Stimulated activated CD4-positive, alpha-beta T cell treated with anti-CD3 and anti-CD28 coated beads, Interleukin-2, amount 100 ng/mL, for 4 hours (primary cell): ENCODE results near the gene NPAS3.
"Not testable (repeated sequence)": the region's sequence is repeated elsewhere in the genome, so short reads cannot be mapped to it uniquely, and the experiment has no call there.

Experiments used
- DNase-seq: peaks from one replicate; pipeline ENCODE4 v3.0.0-alpha.2; 2020; ENCODE audit warnings: low read depth

NPAS3 gene

DNA sequence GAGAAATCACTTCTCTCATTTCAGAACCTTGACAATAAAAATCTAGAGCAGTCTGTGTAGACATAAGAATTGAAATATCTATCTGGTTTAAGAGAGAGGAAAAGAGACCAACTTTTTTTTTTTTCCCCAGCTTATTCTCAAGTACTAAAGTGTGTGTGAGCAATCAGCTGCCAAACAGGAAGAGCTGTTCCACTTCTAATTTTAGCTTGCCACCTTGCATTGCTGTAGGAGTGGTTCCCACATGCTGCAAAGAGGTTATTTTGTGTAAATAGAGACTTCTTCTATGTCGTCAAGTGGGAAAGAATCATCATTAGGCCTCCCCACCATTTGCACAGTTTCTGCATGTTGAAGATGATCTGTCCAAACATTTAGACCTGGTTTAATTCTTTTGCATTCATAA, 142.6 kb downstream of the NPAS3 start:
- no peak for DNase-seq

DNA sequence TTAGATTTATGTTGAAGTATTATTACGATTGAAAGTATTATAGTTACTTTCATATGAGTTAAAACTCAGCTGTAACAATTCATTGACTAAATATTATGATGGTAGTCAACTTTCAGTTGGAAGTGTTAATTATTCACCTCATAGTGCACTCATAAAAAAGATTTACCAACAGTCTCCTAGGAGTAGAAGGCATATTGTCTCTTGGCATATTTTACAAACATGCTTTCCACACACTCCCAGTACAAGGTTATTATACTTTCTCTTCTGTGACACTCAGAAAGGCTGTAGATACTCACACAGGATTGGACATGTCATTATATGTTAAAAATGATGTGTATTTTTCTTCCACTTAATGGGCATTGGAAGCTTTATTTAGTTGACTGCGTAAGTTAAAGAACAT, 147.1 kb downstream of the NPAS3 start:
- no peak for DNase-seq

DNA sequence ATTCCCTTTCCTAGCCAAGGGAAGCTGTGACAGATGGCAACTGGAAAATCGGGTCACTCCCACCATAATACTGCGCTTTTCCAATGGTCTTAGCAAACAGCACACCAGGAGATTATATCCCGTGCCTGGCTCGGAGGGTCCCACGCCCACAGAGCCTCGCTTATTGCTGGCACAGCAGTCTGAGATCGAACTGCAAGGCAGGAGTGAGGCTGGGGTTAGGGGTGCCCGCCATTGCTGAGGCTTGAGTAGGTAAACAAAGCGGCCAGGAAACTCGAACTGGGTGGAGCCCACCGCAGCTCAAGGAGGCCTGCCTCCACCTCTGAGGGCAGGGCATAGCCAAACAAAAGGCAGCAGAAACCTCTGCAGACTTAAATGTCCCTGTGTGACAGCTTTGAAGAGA, 149.6 kb downstream of the NPAS3 start:
- DNase-seq: not testable (repeated sequence)

DNA sequence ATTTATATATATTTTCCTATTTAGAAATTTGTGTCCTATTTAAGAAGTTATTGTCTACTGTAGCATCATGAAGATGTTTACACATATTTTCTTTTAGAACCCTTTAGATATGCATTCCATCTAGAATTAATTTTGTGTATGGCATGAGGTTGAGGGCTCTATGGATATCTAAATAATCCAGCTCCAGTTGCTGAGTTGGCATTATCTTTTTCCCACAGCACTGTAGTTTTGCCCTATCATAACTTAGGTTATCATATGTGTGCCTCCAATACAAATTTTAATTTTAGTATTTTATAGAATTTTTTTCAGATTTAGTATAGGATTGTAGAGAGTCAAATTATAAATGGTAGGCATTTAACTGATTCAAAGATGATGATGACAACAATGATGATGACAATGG, 159.3 kb downstream of the NPAS3 start:
- DNase-seq: no peak

DNA sequence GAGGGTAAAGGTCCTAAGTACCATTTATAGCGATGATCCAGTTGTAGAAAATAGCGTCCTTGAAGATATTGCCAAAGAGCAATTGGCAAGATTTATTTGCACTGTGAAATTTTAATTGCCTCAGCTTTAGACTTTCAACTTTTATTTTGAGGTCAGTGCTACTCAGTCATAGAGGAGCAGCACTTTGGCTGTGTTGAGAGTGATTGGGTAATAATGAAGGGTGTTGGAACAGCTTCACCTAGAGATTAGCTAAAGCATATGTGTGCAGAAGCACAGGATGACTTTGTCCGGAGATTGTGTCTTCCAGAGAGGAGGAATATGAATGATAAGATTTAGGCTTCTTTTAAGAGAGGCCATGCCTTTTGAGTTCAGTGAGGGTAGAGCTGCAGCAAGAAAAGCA, 164.8 kb downstream of the NPAS3 start:
- DNase-seq: no peak

DNA sequence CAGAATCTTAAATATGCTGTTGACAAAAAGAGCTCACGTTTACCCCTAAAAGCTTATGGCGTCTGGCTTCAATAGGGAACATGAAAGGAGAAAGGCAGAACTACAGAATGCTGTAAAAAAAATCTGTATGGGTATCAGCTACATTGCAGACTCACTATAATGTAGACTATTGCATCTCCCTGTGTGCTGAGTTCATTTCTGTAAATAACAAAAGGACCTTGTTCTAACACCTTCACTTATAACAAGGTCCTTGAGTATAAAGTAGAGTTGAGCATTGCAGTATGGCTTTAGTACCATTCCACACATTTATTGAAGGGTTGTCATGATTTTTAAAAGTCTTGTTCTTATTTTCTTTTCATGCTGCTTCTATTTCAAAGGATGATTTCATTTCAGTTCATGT, 165.3 kb downstream of the NPAS3 start:
- DNase-seq: no peak

DNA sequence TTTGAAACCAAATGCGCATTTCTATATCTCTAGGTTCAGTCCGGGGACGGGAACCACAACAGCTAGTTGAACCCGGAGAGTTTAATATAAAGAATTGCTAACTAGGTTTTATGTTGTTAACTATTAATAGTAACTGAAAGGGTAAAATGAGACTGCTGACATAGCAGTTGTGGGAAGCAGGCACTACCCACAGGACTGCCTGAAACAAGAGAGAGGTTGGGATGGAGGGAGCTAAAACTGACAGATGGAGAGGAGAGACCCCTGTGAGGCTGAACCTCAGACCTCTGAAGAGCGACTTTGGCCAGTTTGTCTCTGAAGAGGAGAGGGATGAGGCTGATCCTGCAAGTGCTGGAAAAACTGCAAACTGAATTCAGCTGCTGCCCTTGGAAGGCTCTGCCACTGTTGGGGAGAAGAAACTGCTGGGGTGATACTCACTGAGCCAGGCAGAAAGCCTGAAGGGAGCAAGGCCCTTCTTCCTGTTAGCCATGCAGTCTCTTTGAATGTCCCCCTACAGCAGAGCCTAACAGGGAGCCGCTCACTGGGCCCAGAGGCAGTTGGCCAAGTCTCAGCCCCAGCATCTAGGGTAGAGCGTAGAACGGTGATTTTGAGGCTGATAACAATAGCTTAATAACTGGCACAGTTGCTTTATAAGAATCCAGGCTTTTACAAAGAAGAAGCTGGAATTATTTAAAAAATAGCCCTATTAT, 172.2 kb downstream of the NPAS3 start:
- DNase-seq: no peak

DNA sequence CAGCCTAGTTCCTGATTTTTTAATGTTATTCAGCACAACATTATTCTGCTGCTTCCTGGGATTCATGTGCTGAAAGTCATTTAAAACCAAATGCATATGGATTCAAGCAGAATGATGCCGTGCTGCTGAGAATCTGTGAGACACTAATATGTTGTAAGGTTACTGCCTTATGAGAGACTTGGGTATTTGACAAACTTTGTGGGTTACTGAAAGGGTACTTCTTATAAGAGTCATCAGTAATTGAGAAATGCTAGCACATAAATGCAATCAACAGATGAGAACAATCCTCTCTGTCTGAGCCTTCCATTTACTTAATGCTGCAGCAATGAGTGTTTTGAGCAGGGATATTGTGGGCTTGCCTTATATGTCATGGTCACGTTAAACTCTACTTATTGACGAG, 175.7 kb downstream of the NPAS3 start:
- no peak for DNase-seq

DNA sequence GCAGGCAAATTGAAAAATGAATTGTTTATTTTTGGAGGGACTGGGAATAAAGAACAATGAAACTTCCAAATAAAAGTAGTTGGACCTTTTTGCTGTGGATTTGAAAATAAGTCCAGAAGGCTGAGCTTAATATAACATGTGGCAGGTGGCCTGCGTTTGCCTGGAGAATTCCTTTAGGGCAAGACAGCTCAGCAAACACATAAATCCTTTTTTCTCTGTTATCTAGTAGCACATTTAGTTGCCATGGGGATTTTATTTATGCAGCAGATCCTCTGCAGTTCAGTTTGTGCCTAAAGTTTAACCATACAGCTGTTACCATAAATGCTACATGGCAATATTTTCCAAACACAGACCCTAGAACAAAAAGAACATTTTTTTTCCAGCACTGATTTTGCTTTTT, 180.0 kb downstream of the NPAS3 start:
- no peak for DNase-seq

DNA sequence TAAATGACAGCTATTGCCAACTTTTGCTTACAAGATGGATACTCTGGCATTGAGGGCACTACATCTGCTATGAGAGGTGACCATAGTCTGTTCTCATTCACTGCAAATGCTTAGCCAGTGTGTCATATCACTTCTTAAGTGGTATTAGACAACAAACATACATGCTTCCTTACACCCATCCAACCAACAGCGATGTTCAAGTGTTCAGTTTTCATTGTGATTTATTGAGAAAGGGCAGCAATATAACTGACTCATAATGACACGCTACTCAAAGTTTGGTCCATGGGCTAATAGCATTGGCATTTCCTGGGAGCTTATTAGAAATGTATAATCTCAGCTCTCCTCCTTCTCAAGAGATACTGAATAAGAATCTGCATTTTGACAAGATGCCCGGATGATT, 181.7 kb downstream of the NPAS3 start:
- DNase-seq: no peak

DNA sequence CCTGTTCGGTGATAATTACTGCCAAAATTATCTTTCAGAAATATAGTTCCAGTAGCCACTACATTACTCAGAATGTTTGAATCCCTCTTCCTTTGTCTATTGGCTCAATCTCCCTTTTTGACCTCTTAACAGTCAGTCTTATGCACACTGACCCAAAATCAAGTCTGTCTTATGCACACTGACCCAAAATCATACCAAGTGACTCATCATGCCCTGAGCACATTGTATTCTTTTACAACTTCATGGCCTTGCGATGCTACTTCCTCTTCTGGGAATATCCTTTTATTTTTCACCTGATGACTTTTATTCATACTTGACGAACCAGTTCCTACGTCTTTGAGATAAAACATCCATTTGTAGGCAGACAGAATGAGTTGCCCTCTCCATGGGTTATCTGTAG, 182.3 kb downstream of the NPAS3 start:
- no peak for DNase-seq

DNA sequence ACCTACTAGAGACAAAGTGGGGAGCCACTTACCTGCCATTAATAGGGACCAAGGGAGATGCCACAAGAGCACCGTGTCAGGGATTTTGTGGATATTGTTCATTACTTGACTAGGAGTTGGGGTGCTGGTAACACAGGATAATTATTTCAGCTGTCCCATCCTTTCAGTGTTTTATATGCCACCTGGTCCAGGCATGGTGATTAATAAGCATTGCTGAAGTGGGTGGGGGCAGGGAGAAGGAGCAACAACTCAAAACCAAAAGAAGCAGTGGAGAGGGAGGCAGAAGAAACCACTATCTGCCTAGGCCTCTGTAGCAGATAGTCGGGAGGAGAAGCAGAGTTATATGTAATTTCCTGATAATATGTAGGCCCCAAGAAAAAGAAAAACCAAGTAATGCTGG, 184.6 kb downstream of the NPAS3 start:
- DNase-seq: no peak

DNA sequence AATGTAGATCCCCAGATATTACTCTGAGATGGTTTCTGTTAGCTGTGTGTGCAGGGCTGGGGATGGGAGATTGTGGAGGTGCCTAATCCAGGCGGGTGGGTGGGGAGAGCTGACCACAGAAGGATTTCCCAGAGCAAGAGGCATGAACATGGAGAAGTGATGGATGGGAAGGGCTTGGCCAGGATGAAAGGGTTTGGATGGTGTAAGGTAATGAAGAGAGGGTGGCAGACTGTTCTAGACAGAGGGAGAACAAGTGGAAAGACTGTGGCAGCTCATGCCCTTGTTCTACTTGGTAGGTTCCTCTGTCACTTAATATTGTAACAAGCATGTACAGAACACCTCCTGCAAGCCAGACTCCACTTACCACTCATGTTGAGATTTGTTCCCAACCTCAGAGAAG, 187.8 kb downstream of the NPAS3 start:
- no peak for DNase-seq

DNA sequence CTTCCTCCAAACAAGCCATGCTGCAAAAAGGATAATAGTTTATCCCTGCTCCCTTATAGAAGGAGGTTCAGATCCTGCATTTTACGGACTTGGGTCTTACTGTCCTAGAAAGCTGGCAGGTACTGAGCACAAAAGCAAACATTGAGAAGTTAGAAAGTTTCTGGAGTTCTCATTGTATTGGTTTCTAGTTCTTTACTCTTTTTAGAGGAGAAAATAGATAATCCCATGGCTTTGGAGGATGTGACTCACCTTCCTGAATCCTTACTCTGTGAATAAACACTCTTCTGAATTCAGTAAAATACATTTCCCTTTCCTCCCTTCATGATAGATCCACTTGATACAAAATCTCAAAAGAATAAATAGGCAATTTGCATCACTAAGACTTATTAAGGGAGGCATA, 188.9 kb downstream of the NPAS3 start:
- no peak for DNase-seq

DNA sequence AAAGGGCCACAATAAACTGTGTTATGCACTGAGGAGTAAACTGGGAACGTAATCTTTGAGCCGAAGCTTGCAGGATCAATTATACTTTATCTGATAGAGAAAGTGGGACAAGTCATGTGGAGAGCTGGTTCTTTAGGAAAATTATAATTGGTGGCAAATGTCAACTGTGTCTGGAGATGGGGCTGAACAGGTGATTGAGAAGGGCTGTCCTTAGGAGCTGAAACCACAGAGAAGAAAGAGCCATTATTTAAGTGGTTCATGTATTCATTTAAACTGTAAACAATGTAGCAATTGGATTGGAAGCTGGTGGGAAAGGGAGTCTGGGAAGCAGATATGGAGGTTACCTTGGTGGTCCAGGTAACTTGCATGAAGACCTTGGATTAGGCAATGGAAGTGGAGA, 193.1 kb downstream of the NPAS3 start:
- DNase-seq: no peak

DNA sequence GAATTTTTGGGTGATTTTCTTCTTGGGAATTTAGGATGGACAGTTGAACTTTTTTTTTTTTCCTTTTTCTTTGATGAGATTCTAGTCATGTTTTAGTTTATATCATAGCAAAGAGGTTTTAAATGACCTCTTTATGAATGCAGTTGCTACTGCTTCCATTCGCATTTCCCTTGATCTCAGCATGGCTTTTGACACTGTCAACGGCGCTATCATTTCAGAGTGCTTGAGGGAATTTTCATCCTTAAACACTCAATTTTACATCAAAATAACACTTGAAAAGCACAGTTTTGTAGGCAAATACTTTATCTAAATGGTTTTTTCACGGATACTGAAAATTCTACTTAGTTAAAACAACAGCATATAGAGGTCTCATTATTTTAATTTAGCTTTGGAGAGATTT, 195.5 kb downstream of the NPAS3 start:
- no peak for DNase-seq

DNA sequence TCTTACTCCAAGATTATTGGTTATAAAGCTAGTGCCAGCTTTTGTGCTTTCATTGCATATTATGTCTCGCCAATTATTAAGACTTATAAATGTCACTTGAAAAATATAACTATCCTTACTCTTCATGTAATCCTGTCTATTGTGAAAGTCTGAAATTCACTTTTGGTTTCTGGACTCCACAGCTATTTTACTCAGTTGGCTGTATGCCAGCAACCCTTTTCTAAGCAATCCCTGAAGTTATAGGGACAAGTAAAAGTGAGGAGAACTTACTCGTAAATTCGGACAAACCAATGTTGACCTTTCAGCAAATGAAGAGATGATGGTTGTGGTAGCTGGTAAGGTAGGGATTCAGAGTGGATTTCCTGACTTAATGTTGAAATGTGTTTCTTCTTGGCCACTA, 196.3 kb downstream of the NPAS3 start:
- no peak for DNase-seq

DNA sequence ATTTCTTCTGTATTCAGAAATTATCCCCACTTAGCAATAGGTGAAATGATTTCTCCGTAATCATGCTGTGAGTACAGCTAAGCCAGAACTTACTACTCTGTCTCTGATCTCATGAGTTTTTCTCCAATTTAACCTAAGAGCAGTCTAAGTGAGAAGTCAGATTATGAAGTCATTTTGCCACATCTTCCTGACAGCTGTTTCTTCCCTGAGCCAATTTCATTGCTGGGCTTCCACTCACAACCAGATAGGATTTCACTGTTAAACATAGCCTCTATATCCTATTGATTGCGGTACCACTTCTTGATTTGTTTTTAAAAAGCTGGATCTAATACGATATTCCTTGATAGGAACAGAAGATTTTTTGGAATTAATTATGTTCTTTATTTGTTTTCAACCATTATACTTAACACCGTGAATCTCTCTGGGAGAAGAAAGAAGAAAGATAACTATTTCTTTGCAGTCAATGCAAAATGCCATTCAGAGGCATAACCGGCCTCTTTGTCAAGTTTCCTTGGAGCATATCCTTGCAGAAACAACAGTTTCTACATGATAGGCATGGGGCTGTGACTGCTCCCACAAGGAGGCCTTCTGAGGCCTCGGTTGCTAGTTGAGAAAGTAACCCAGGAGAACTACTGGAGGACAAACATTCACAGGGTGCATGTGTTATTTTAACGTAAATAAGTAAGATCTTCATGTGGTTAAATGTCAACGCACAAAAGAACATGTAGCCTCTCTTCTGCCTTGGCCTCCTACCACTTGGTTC, 212.2 kb downstream of the NPAS3 start:
- no peak for DNase-seq

DNA sequence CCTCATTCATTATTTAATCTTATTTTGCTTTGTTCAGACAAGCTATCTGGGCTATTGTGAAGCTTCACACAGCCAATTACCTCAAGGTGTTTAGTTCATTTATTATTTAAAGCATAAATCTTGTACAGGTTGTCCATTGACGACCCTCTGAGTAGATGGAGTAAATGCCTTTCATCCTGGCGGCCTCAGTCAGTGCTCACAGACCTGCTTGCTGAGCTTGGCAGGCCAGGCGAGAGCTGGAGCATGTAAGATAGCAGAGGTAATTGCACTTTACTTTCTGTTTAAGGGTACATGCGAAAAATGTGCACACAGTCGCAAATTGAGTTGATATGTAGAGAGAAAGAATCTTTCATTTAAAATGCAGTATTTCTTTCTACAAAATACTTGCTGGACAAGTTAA, 224.4 kb downstream of the NPAS3 start:
- no peak for DNase-seq

DNA sequence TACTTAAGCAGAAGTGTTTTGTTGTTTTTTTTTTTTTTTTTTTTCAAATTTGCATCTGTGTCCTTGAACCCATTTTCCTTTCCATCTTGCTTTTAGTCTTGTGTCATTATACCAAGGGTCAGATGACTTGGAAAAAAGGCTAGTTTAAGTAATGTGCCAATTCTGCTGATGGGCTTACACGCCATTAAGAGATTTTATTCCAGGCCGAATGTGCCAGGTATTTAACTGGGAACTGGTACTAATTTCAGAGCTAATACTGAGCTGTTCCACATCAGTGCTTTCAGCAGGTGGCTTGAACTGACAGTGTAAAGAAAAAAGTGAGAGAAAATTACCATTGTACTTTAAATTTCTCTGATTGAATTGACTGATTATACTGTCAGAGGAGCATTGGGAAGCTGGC, 224.9 kb downstream of the NPAS3 start:
- DNase-seq: no peak

DNA sequence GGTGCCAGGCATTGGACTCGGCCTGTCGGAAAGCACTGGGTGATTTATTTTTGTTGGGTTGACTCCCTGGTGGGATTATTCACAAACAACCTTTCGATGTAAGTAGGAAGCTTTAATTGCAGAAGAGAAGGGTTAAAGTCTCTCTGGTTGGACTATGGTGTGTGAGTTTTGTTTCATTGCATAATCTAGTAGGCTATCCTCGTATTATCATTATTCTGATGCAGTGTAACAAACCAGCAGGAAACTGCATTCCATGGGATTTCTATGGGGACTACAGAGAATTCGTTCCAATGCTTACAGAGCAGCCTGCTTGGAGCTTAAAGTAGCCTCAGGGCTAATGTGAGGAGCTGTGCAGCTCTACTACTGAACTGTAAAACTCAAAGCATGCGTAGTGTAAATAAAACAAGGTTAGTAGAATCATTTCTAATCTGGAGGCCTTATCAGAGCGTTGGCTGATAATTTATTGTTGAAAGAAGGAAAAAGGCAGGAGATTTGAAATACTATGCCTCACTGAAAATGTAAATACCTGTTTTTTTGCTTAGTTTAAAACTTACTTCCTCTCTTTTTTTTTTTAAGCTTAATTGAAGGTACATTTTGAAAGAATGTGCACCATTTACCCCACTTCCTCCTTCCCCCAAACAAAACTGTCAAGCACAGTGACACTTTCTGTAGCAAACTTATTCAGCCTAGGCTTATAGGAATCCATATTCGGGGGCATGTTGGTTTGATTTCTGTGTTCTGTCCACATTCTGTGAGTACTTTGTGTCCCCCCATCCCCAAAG, 226.7 kb downstream of the NPAS3 start:
- no peak for DNase-seq

DNA sequence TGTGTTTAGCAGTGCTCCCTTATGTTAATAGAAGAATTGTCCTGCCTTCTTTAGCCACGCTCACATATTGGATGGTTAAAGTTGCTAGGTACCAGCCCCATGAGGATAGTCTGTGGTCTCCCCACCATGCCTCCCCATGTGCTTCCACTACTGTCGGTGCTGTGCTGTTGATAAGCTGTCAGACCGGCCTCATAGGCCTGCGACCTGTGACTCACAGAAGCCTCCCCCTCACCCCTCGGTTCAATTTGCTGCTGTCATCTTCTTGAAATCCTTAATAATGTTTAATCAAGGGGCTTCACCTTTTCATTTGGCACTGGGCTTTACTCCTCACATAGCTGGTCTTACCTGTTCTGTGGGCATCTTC, 227.2 kb downstream of the NPAS3 start:
- DNase-seq: no peak

DNA sequence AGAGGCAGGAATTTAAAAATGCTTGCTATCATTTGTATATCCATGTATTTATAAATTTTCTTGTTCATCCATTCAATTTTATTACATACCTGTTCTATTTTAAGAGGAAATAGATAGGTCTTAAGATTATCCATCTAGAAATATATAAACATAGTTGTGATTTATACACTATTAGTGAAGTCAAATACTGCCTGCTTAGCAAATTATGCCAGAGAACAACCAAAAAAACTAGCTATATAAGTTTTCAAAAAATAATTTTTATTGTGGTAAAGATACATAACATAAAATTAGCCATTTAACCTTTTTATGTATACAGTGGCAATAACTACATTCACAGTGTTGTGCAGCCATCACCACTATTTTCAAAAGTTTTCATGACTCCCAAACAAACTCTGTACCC, 237.3 kb downstream of the NPAS3 start:
- DNase-seq: no peak
